Left renal cortex interstitium (tissue), 4 donors: Measurements from ENCODE around the gene APBA2. TPM values are rescaled to one million over a fixed set of nuclear protein-coding genes. Genes with fewer than 3 reads are reported as not detected.
A peak's percentile ranks its signal among the peaks of the same experiment; 100 is the strongest.

Experiments used
- DNase-seq, 4 donors: peaks; one replicate each; pipeline ENCODE4 v3.0.0-alpha.2; 2013; ENCODE audit warnings: low read depth in 4 of 4, low spot score in 2 of 4, missing footprints in 1 of 4
- polyA plus RNA-seq, 4 donors: library from polyadenylated mRNA; unstranded; fragments of 120-200 nt; gene quantifications; one replicate each; pipeline ENCODE4 v1.2.1, GENCODE V29; 2013; ENCODE audit not compliant: insufficient read length in 4 of 4

APBA2 gene
- polyA plus RNA-seq, 4 donors, result 11.7 to 19.3 (median 15.1) TPM

- no peak for DNase-seq
Measured at GRCh38 chr15:29110176-29110575, 224.4 kb downstream of the APBA2 start.

GRCh38 chr15:29110733-29111132, 225.0 kb downstream of the APBA2 start:
- DNase-seq, result no peak

GRCh38 chr15:29111705-29112281, 226.0 kb downstream of the APBA2 start:
- DNase-seq, result no peak

GRCh38 chr15:29113336-29114220, 227.8 kb downstream of the APBA2 start:
- DNase-seq, result no peak

GRCh38 chr15:29114221-29115092, 228.7 kb downstream of the APBA2 start:
- DNase-seq, result no peak

- DNase-seq, result peak in 3 of 4 donors; percentile 17 to 55 (median 40)
Measured at GRCh38 chr15:29115093-29115991, 229.6 kb downstream of the APBA2 start.

GRCh38 chr15:29116970-29117700, 231.4 kb downstream of the APBA2 start:
- no peak for DNase-seq

- no peak for DNase-seq
Measured at GRCh38 chr15:29117778-29118177, 232.0 kb downstream of the APBA2 start.

- no peak for DNase-seq
Measured at GRCh38 chr15:29119847-29120246, 234.1 kb downstream of the APBA2 start.

GRCh38 chr15:29120593-29121368, 235.0 kb downstream of the APBA2 start:
- no peak for DNase-seq

GRCh38 chr15:29121369-29121656, 235.5 kb downstream of the APBA2 start:
- no peak for DNase-seq

- DNase-seq, result no peak
Measured at GRCh38 chr15:29121907-29122306, 236.1 kb downstream of the APBA2 start.

- DNase-seq, result no peak
Measured at GRCh38 chr15:29122506-29122905, 236.7 kb downstream of the APBA2 start.

GRCh38 chr15:29123171-29123570, 237.4 kb downstream of the APBA2 start:
- no peak for DNase-seq

GRCh38 chr15:29123991-29124390, 238.2 kb downstream of the APBA2 start:
- no peak for DNase-seq

- DNase-seq, result no peak
Measured at GRCh38 chr15:29124581-29125381, 239.0 kb downstream of the APBA2 start.

GRCh38 chr15:29125382-29126207, 239.8 kb downstream of the APBA2 start:
- no peak for DNase-seq
